ENCODE results near the gene DDX27. TPM values are rescaled to one million over a fixed set of nuclear protein-coding genes. Genes with fewer than 3 reads are reported as not detected.

DDX27 gene
- total RNA-seq, 3 donors from 2014 or later: 28.5 to 35.1 (median 34.8) TPM

DNA sequence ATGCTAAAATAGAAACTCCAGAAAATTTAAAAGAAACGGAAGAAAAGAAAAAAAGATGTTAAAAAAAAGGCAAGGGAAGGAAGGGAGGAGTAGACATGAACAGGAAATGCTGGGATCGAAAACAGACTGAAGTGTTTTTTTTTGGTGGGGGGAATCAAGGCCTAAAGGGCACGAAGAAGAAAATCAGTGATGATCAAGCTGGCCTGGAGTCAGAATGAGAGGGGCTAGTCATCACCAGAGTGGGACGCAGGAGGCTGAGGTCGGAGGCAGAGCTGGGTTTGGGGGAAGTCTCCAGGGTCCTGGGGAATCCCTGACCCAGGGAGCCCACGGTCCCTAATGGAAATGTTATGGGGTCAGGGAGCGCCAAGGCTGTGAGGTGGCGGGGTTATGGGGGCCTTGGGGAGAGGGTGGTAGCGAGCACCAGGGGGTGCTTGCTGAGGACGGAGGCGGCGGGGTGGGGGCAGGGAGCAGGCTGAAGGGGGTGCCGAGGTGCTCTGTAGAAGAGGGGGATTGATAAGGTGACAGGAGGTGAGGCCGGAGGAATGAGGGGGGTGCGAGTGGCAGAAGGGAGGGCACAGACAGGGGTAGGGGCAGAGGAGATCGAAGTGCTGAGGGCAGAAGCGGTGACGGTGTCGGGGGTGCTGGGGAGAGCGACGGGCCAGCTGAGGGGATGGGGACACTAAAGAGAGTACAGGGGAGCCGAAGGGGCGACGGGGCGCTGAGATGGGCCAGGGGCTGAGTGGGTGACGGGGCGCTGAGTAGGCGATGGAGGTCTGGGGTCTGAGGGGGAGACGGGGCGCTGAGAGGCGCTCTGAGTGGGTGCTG is 58.0 kb downstream of the DDX27 start:
- H3K27ac ChIP-seq: peak overlapping the region; percentile 96 to 98
- H3K9me3 ChIP-seq: peaks cover 13 to 26% of the 10 kb centered on the region in 2 donors
- peak overlapping the region; percentile 89 to 98 (median 97) for H3K4me3 ChIP-seq
- DNase-seq (ENCODE audit: low spot score in 2 of 2): peak; percentile 30 to 56
- H3K4me1 ChIP-seq: peaks cover 14 to 16% of the 10 kb centered on the region in 2 donors
- no peak for TF ChIP-seq POLR2AphosphoS5 (IDR thresholded peaks at IDR 0.05)
- TF ChIP-seq POLR2A (IDR thresholded peaks at IDR 0.05): no peak
- TF ChIP-seq, protein P1, sequence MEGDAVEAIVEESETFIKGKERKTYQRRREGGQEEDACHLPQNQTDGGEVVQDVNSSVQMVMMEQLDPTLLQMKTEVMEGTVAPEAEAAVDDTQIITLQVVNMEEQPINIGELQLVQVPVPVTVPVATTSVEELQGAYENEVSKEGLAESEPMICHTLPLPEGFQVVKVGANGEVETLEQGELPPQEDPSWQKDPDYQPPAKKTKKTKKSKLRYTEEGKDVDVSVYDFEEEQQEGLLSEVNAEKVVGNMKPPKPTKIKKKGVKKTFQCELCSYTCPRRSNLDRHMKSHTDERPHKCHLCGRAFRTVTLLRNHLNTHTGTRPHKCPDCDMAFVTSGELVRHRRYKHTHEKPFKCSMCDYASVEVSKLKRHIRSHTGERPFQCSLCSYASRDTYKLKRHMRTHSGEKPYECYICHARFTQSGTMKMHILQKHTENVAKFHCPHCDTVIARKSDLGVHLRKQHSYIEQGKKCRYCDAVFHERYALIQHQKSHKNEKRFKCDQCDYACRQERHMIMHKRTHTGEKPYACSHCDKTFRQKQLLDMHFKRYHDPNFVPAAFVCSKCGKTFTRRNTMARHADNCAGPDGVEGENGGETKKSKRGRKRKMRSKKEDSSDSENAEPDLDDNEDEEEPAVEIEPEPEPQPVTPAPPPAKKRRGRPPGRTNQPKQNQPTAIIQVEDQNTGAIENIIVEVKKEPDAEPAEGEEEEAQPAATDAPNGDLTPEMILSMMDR (IDR thresholded peaks at IDR 0.05): no peak
- peaks cover 7% of the 10 kb centered on the region for H3K36me3 ChIP-seq
- H3K27me3 ChIP-seq: no peaks in the 10 kb centered on the region
- intact Hi-C loops (cut with DNase I; ENCODE audit: low total_unique reads): no loop called here

DNA sequence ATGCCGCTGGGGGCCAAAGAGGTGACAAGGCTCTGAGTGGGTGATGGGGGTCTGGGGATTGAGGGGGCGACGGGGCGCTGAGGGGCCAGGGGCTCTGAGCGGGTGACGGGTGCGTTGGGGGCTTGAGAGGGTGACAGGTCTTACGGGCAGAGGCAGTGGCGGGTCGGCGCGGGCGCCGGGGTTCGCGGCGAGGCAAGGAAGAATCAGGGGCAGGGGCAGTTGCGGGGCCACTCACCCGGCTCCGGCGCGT is 58.5 kb downstream of the DDX27 start:
- peak overlapping the region; percentile 89 to 98 (median 97) for H3K4me3 ChIP-seq
- H3K9me3 ChIP-seq: peaks cover 13 to 31% of the 10 kb centered on the region in 2 donors
- H3K27me3 ChIP-seq: no peaks in the 10 kb centered on the region
- peaks cover 11% of the 10 kb centered on the region for H3K36me3 ChIP-seq
- DNase-seq (ENCODE audit: low spot score in 2 of 2): no peak
- H3K4me1 ChIP-seq: peaks cover 14 to 16% of the 10 kb centered on the region in 2 donors
- H3K27ac ChIP-seq: peak overlapping the region; percentile 96 to 98
- intact Hi-C loops (cut with DNase I; ENCODE audit: low total_unique reads): no loop called here
- peak; percentile 86 for TF ChIP-seq POLR2A (IDR thresholded peaks at IDR 0.05)
- TF ChIP-seq, protein P1 (IDR thresholded peaks at IDR 0.05): no peak

DNA sequence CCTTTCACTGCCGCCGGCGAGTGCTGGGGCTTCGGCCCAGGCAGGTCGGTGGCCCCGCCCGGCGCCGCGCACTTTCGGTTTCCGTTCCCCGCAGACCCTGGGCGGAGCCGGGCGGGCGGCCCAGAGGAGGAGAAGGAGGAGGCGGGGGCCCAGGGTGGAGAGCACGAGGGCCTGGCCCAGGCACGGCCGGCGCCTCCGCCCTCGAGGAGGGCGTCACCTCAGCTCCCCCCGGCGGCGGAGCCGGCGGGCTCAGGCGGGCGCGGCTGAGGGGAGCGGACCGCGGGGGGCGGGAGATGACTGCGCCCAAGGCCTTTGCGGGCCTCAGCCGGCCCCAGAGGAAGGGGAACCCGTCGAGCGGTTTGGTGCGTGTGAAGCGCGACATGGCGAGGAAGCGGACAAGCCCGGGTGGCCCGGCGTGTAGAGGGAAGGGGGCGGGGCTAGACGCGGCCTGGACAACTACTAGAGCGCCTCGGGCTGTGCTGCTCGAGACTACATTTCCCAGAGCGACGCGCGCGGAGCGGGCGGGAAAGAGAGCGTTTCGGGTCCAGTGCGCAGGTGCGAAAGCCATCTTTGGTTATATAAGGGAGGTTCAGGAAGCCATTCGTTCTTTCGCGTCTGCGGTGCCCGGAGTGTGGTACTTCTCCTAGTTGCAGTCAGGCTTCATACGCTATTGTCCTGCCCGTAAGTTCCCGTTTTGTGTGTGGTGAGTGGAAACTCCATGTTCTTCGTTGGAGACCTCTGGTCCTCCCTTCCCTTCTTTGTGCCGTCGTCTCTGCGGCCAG is 59.0 kb downstream of the DDX27 start, which contains the start of gene ZNFX1:
TSS of gene ZNFX1 (minus strand) at position 22 of the 782 bp plus-strand sequence. CDS start 2,218 bp downstream, outside the sequence.
- peaks cover 14 to 16% of the 10 kb centered on the region in 2 donors for H3K4me1 ChIP-seq
- H3K27ac ChIP-seq: peak within 1 kb of the TSS; percentile 96 to 98
- H3K27me3 ChIP-seq: no peaks in the 10 kb centered on the region
- peak; percentile 99 for DNase-seq (ENCODE audit: low spot score in 2 of 2)
- peak within 1 kb of the TSS; percentile 89 to 98 (median 97) for H3K4me3 ChIP-seq
- TF ChIP-seq POLR2A (IDR thresholded peaks at IDR 0.05) (peak; percentile 98), POLR2AphosphoS5 (IDR thresholded peaks at IDR 0.05) (peak; percentile 99 to 100 (median 100))
- TF ChIP-seq, protein P1 (IDR thresholded peaks at IDR 0.05): peak in 1 of 3 donors; percentile 21
- intact Hi-C loops (cut with DNase I; ENCODE audit: low total_unique reads): no loop called here
- H3K36me3 ChIP-seq: peaks cover 15% of the 10 kb centered on the region
- H3K9me3 ChIP-seq: peaks cover 13 to 37% of the 10 kb centered on the region in 2 donors

DNA sequence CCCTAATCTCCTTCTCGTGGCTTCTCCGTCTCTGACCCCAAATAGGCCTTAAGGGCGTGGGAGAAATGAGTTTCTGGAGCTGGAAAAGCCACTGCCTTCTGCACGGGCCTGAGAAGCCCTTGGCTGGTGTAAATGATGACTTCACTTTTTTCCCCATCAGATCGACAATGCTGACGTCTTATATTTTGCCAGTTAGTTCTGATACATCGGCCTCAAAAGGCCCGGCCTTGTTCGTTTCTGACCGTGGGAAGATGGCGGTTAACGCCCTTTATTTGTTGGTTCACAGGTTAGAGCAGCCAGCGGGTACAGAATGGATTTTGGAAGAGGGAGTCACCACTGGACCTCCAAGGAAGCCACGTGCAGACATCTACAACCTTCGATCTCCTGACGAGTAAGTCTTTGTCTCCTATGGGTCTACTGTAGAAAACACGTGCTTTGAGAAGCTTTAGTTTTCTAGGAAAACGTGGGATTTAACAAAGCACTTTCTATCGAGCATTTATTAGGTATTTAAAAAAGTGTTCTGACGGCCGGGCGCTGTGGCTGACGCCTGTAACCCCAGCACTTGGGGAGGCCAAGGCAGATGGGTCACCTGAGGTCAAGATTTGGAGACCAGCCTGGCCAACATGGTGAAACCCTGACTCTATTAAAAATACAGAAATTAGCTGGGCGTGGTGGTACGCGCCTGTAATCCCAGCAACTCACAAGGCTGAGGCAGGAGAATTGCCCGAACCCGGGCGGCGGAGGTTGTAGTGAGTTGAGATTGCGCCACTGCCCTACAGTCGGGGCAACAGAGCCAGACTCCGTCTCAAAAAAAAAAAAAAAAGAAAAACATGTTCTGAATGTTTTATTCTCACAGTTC is 59.8 kb downstream of the DDX27 start:
- Histone ChIP-seq H3K9me3 (peaks cover 13 to 45% of the 10 kb centered on the region in 2 donors), H3K27ac (peak overlapping the region; percentile 96 to 98), H3K4me3 (peak overlapping the region; percentile 89 to 98 (median 97)), H3K36me3 (peaks cover 15% of the 10 kb centered on the region), H3K4me1 (peaks cover 14 to 16% of the 10 kb centered on the region in 2 donors), H3K27me3 (no peaks in the 10 kb centered on the region)
- TF ChIP-seq POLR2A (IDR thresholded peaks at IDR 0.05) (no peak), POLR2AphosphoS5 (IDR thresholded peaks at IDR 0.05) (no peak)
- TF ChIP-seq, protein P1 (IDR thresholded peaks at IDR 0.05): no peak
- no peak for DNase-seq (ENCODE audit: low spot score in 2 of 2)
- intact Hi-C loops (cut with DNase I; ENCODE audit: low total_unique reads): no loop called here

Measured in breast epithelium (tissue), 4 donors.